GM18907 (cell line): ENCODE data around the gene G6PC2.
"Not testable (repeated sequence)": the region's sequence is repeated elsewhere in the genome, so short reads cannot be mapped to it uniquely, and the experiment has no call there.

Experiments
- ATAC-seq: cut with Tn5 transposase; IDR thresholded peaks from one replicate; pipeline ENCODE4 v1.9.1; 2021; ENCODE audit warnings: mild to moderate bottlenecking, moderate library complexity; ENCODE audit not compliant: unreplicated experiment

Gene G6PC2

GRCh38 chr2:168901003-168901402 is at the start of gene G6PC2:
Gene G6PC2 (plus strand): TSS chr2:168901291. CDS start chr2:168901332, 41 bp downstream.
- no peak for ATAC-seq

- no peak for ATAC-seq
These were observed 49.3 kb upstream of the G6PC2 start for GRCh38 chr2:168851674-168852320.

GRCh38 chr2:168852481-168852880 is 48.6 kb upstream of the G6PC2 start:
- ATAC-seq = no peak

- ATAC-seq = no peak
These were observed 47.6 kb upstream of the G6PC2 start for GRCh38 chr2:168853471-168853870.

GRCh38 chr2:168854651-168855050 is 46.4 kb upstream of the G6PC2 start:
- no peak for ATAC-seq

GRCh38 chr2:168855601-168856000 is 45.5 kb upstream of the G6PC2 start:
- no peak for ATAC-seq

GRCh38 chr2:168858146-168858545 is 42.9 kb upstream of the G6PC2 start:
- no peak for ATAC-seq

GRCh38 chr2:168867164-168867563 is 33.9 kb upstream of the G6PC2 start:
- not testable (repeated sequence) for ATAC-seq

GRCh38 chr2:168870369-168870768 is 30.7 kb upstream of the G6PC2 start:
- ATAC-seq = not testable (repeated sequence)

GRCh38 chr2:168870824-168871223 is 30.3 kb upstream of the G6PC2 start:
- not testable (repeated sequence) for ATAC-seq

- no peak for ATAC-seq
These were observed 26.6 kb upstream of the G6PC2 start for GRCh38 chr2:168874368-168875054.

GRCh38 chr2:168882163-168882562 is 18.9 kb upstream of the G6PC2 start:
- ATAC-seq = not testable (repeated sequence)

GRCh38 chr2:168884975-168885374 is 16.1 kb upstream of the G6PC2 start:
- no peak for ATAC-seq

- peak; percentile 5 for ATAC-seq
These were observed 11.5 kb upstream of the G6PC2 start for GRCh38 chr2:168889635-168890005.

GRCh38 chr2:168890006-168890782 is 10.9 kb upstream of the G6PC2 start, which contains the start of gene SPC25:
Gene SPC25 (minus strand): TSS chr2:168890430. CDS start chr2:168889519, 911 bp downstream.
- peak; percentile 100 for ATAC-seq

GRCh38 chr2:168892327-168892726 is 8.8 kb upstream of the G6PC2 start:
- ATAC-seq = no peak

GRCh38 chr2:168894101-168894500 is 7.0 kb upstream of the G6PC2 start:
- no peak for ATAC-seq

- no peak for ATAC-seq
These were observed 6.4 kb upstream of the G6PC2 start for GRCh38 chr2:168894720-168895119.

GRCh38 chr2:168895771-168896170 is 5.3 kb upstream of the G6PC2 start:
- no peak for ATAC-seq

- no peak for ATAC-seq
These were observed 4.3 kb upstream of the G6PC2 start for GRCh38 chr2:168896783-168897182.

GRCh38 chr2:168897449-168897848 is 3.6 kb upstream of the G6PC2 start:
- ATAC-seq = no peak

- no peak for ATAC-seq
These were observed 2.8 kb downstream of the G6PC2 start for GRCh38 chr2:168903888-168904287.
